Posterior cingulate gyrus (tissue), 11 donors: ENCODE data around the gene PAGE2.
"Not testable (repeated sequence)": the region's sequence is repeated elsewhere in the genome, so short reads cannot be mapped to it uniquely, and the experiment has no call there.

Experiments
- DNase-seq, 10 donors: peaks; one replicate each; pipeline versions ENCODE4 v3.0.0 to v3.0.0-alpha.2; 2020 to 2021; ENCODE audit warnings: mixed read lengths in 3 of 10
- intact Hi-C: fragments of 100-400 bp; cut with DNase I; formaldehyde crosslinking; loops from one replicate; pipeline ENCODE4 v1.15.1; 2023

Gene PAGE2

GRCh38 chrX:55088795-55089489 is at the start of gene PAGE2:
PAGE2 (plus strand) TSS chrX:55089018; CDS start chrX:55090021, 1,003 bp downstream.
- DNase-seq: peak in 2 of 10 donors; percentile 52 to 57
- intact Hi-C loops: no loop called here

GRCh38 chrX:55039471-55039870 is 49.3 kb upstream of the PAGE2 start:
- DNase-seq: no peak
- intact Hi-C loops: no loop called here

GRCh38 chrX:55041514-55041913 is 47.3 kb upstream of the PAGE2 start:
- intact Hi-C loops: no loop called here
- peak in 1 of 10 donors; percentile 26 for DNase-seq

GRCh38 chrX:55050599-55050998 is 38.2 kb upstream of the PAGE2 start:
- DNase-seq, intact Hi-C loops: not testable (repeated sequence)

GRCh38 chrX:55056820-55057674 is 31.8 kb upstream of the PAGE2 start:
- intact Hi-C loops: loop anchor here (5.0 kb wide), 1 partner anchor 420 kb away; no protein-coding TSS in a partner anchor
- DNase-seq: peak in 1 of 10 donors; percentile 1

- intact Hi-C loops: loop anchor here (2.0 to 5.0 kb wide), 2 partner anchors 167 to 420 kb away; no protein-coding TSS in a partner anchor
- peak in 3 of 10 donors; percentile 9 to 17 (median 13) for DNase-seq
These were observed 31.1 kb upstream of the PAGE2 start for GRCh38 chrX:55057675-55058249.

GRCh38 chrX:55067180-55067579 is 21.6 kb upstream of the PAGE2 start:
- DNase-seq, intact Hi-C loops: not testable (repeated sequence)

- intact Hi-C loops: no loop called here
- DNase-seq: peak in 2 of 10 donors; percentile 64 to 78
These were observed 16.5 kb upstream of the PAGE2 start for GRCh38 chrX:55072286-55072685.

GRCh38 chrX:55074851-55075467 is 13.9 kb upstream of the PAGE2 start, which contains the start of gene PAGE2B:
PAGE2B (plus strand) TSS chrX:55075030; CDS start chrX:55076042, 1,012 bp downstream.
- DNase-seq: peak in 2 of 10 donors; percentile 61 to 69
- intact Hi-C loops: no loop called here

GRCh38 chrX:55098691-55099090 is 9.9 kb downstream of the PAGE2 start:
- no peak for DNase-seq
- intact Hi-C loops: no loop called here

- no peak for DNase-seq
- intact Hi-C loops: no loop called here
These were observed 10.3 kb downstream of the PAGE2 start for GRCh38 chrX:55099162-55099561.

- intact Hi-C loops: no loop called here
- no peak for DNase-seq
These were observed 13.9 kb downstream of the PAGE2 start for GRCh38 chrX:55102754-55103153.

- intact Hi-C loops: no loop called here
- DNase-seq: no peak
These were observed 18.4 kb downstream of the PAGE2 start for GRCh38 chrX:55107262-55107661.

GRCh38 chrX:55107911-55108310 is 19.1 kb downstream of the PAGE2 start:
- intact Hi-C loops: no loop called here
- DNase-seq: no peak

- no peak for DNase-seq
- intact Hi-C loops: no loop called here
These were observed 20.5 kb downstream of the PAGE2 start for GRCh38 chrX:55109306-55109705.

- DNase-seq: peak in 1 of 10 donors; percentile 59
- intact Hi-C loops: no loop called here
These were observed 22.9 kb downstream of the PAGE2 start for GRCh38 chrX:55111578-55112254.

GRCh38 chrX:55116589-55116988 is 27.8 kb downstream of the PAGE2 start:
- DNase-seq, intact Hi-C loops: not testable (repeated sequence)

- DNase-seq: no peak
- intact Hi-C loops: no loop called here
These were observed 29.8 kb downstream of the PAGE2 start for GRCh38 chrX:55118574-55118973.

GRCh38 chrX:55119271-55119670 is 30.5 kb downstream of the PAGE2 start:
- DNase-seq: no peak
- intact Hi-C loops: no loop called here

- intact Hi-C loops: no loop called here
- DNase-seq: no peak
These were observed 30.9 kb downstream of the PAGE2 start for GRCh38 chrX:55119712-55120111.
